ENCODE results near the gene SNRNP25.

The SNRNP25 gene

DNA sequence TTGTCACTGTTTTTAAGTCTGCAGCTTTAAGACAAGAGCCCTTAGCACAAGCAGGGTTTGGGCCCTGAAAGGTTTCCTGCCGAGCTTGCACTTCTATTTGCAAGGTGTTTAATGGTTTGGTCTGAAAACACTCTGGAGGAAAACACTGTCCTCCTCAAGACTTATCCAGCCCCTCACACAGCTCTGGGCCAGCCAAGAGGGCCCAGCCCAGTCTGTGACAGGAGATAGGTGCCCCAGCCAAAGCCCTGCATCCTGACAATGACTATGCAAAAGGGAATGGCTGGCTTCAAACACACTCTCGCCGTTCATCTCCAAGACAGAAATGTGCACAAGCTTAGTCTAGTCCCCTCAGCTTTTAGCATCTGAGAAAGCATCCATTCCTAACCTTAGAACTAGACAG, 51.3 kb downstream of the SNRNP25 start:
- no peak for DNase-seq

DNA sequence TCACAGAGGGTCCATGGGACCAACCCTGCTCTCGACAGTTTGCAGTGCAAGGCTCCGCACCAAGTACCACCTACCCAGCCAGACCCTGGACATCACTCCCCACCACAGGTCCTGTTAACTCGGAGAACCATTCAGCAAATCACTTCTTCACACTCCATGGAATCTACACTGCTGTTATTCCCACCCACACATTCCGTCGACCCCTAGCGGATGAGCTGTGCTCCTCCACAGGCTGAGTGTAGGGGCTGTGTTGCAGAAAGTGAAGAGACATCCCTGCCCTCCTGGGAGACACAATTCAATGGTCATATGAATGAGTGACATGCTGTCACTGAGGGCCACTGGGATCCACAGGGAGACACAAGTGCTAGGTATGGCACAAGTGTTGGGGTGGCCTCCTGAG, 51.9 kb downstream of the SNRNP25 start:
- no peak for DNase-seq

DNA sequence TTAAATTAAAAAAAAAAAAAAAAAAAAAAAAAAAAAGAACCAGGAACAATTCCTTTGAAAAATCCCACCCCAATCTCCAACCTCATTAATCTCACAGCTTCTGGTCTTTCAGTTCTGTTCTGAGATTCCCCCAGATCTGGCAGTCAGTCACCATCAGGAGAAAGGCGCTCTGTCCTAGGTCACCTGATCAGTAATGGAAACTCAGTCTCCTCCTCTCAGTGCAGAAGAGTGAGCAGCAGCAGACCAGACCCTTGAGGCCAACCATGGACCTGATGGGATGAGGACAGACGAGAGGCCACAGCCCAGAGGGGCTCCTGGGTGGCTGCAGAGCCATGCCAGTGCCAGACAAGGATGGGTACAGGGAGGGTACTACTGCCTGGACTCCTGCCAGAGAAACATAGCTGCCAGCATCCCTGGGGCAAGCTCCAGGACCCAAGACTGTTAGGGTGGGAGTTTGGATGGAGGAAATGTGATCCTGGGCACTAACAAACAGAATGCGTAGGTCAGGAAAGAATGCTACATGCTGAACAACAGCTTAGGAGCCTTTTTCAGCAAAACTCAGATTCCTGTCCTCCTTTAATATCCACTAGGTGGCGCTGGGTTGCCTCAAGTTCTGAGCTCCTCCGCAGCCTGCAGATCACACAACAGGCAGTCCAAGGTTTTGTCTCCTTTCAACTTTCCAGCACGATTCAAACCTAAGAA, 53.1 kb downstream of the SNRNP25 start:
- peak; percentile 40 for DNase-seq

All from activated T-cell treated with anti-CD3 and anti-CD28 coated beads, Interleukin-2, amount 50 U/mL, for 1 hour (primary cell).